K562 (cell line): ENCODE results near the gene ANKRD13A. TPM values are rescaled to one million over a fixed set of nuclear protein-coding genes. Genes with fewer than 3 reads are reported as not detected.
"Not testable (repeated sequence)": the region's sequence is repeated elsewhere in the genome, so short reads cannot be mapped to it uniquely, and the experiment has no call there.

Experiments used
- ATAC-seq: fragments of 200-7000 bp; cut with Tn5 transposase; 3 replicates; pipeline ENCODE4 v1.9.1; 2020; ENCODE audit warnings: moderate library complexity
- BruUV-seq: library from RNA; stranded (reverse); fragments of 400-500 nt; replicated peaks from 2 replicates; lab custom pipeline; 2021; lab: Mats Ljungman, UMichigan
- CTCF ChIA-PET: fragments of 300-600 bp; formaldehyde crosslinking; extraction: SDS; loops from one replicate; lab custom pipeline; 2021; ENCODE audit warnings: low intra/inter-chr PET ratio; lab: Yijun Ruan, JAX
- POLR2A ChIA-PET: fragments of 300-600, 350-650 bp; sonication (Branson Sonifier 250); formaldehyde crosslinking; extraction: SDS; loops from one replicate; lab custom pipeline; 2021; ENCODE audit warnings: antibody characterized with exemption, inconsistent platforms; lab: Yijun Ruan, JAX
- DNase-seq, 4 experiments: peaks; one replicate each; pipeline versions ENCODE4 v3.0.0 to v3.0.0-alpha.2; 2011 to 2018; ENCODE audit warnings: low spot score in 3 of 4, mixed read lengths in 3 of 4; ENCODE audit errors: extremely low read depth in 1 of 4
- FAIRE-seq: peaks from 2 replicates; lab custom pipeline; 2011; peaks lifted over from hg19 to GRCh38; lab: Jason Lieb, UNC
- H2AFZ ChIP-seq: 2 replicates; pipeline ENCODE4 v1.6.0; 2011; ENCODE audit warnings: low read depth, low read length, control low read depth, inconsistent platforms
- H3K27ac ChIP-seq: fragments of 200-600 bp; 3 replicates; pipeline ENCODE4 v1.8.0; 2011; ENCODE audit warnings: low read depth, mild to moderate bottlenecking, control low read depth, inconsistent platforms, low read length, moderate library complexity, mixed read lengths; ENCODE audit errors: extremely low read depth
- H3K27me3 ChIP-seq, 2 experiments: fragments of 300-600 bp in 1 of 2; 2 replicates in 1 of 2; 3 replicates in 1 of 2; pipeline versions ENCODE4 v1.6.0 to v1.8.0; 2011; ENCODE audit warnings: inconsistent platforms in 2 of 2, low read length in 2 of 2, mild to moderate bottlenecking in 1 of 2, mixed read lengths in 1 of 2, moderate library complexity in 1 of 2; ENCODE audit not compliant: control insufficient read depth in 2 of 2, insufficient read depth in 2 of 2
- H3K36me3 ChIP-seq: fragments of 300-600 bp; 3 replicates; pipeline ENCODE4 v1.8.0; 2011; ENCODE audit warnings: mild to moderate bottlenecking, low read length, inconsistent platforms; ENCODE audit not compliant: control insufficient read depth, insufficient read depth
- H3K4me1 ChIP-seq, 2 experiments: fragments of 200-600 bp in 1 of 2; replicated peaks in 1 of 2; 2 replicates in 1 of 2; 3 replicates in 1 of 2; pipeline versions ENCODE4 v1.5.1 to v1.8.0; 2011; ENCODE audit warnings: inconsistent platforms in 2 of 2, low read length in 2 of 2, mild to moderate bottlenecking in 1 of 2, mixed read lengths in 1 of 2, moderate library complexity in 1 of 2; ENCODE audit not compliant: control insufficient read depth in 2 of 2, insufficient read depth in 2 of 2
- H3K4me2 ChIP-seq: 2 replicates; pipeline ENCODE4 v1.6.1; 2011; ENCODE audit warnings: low read length, control low read depth, inconsistent platforms, mixed read lengths; ENCODE audit not compliant: insufficient read depth
- H3K4me3 ChIP-seq: fragments of 200-600 bp; sonication (generic), shearing (Covaris generic); 2 replicates; pipeline ENCODE4 v1.5.1; 2016; ENCODE audit warnings: control low read depth, inconsistent platforms
- H3K79me2 ChIP-seq: fragments of 200-600 bp; 3 replicates; pipeline ENCODE4 v1.8.0; 2011; ENCODE audit warnings: low read length, inconsistent platforms; ENCODE audit not compliant: control insufficient read depth, insufficient read depth
- H3K9ac ChIP-seq, 2 experiments: 2 replicates each; pipeline versions ENCODE4 v1.6.0 to v1.6.1; 2011; ENCODE audit warnings: low read depth in 2 of 2, low read length in 2 of 2, control low read depth in 1 of 2, inconsistent platforms in 1 of 2, mild to moderate bottlenecking in 1 of 2, mixed read lengths in 1 of 2; ENCODE audit not compliant: insufficient read depth in 1 of 2
- H3K9me1 ChIP-seq: one replicate; pipeline ENCODE4 v1.6.0; 2011; ENCODE audit warnings: inconsistent platforms, mild to moderate bottlenecking, low read length, moderate library complexity; ENCODE audit not compliant: control insufficient read depth, insufficient read depth
- H3K9me3 ChIP-seq: replicated peaks from 2 replicates; pipeline ENCODE4 v1.5.1; 2011; ENCODE audit warnings: low read depth, low read length, inconsistent platforms; ENCODE audit not compliant: control insufficient read depth, insufficient read depth
- H4K20me1 ChIP-seq: replicated peaks from 2 replicates; pipeline ENCODE4 v1.6.1; 2011; ENCODE audit warnings: low read length, inconsistent platforms, mixed read lengths; ENCODE audit not compliant: control insufficient read depth, insufficient read depth
- OTX1 ChIP-seq: fragments of 450-650 bp; formaldehyde crosslinking; IDR thresholded peaks from 2 replicates; pipeline ENCODE4 v1.4.0; 2022; ENCODE audit warnings: mild to moderate bottlenecking
- SRSF3 ChIP-seq: fragments of 200-400 bp; formaldehyde crosslinking; IDR thresholded peaks from 2 replicates; pipeline ENCODE4 v1.6.1; 2016; ENCODE audit warnings: mild to moderate bottlenecking, low read length, moderate library complexity; ENCODE audit not compliant: insufficient read depth
- ZNF512 ChIP-seq: IDR thresholded peaks from 2 replicates; pipeline ENCODE4 v1.6.1; 2016; ENCODE audit warnings: missing genetic modification characterization, missing compliant biosample characterization
- WGBS: fragments of 100-300 bp; shearing (Covaris generic); methylation state at CpG from one replicate; pipeline ENCODE4 v1.1.6; 2016; ENCODE audit warnings: low coverage, mixed read lengths; ENCODE audit not compliant: insufficient coverage; ENCODE audit errors: missing lambda C conversion rate; 5-methylcytosine and 5-hydroxymethylcytosine counted together
- in situ Hi-C: fragments of 300-500 bp; cut with MboI; formaldehyde crosslinking; loops from 4 replicates; pipeline ENCODE4 v1.15.0; 2018; ENCODE audit warnings: inconsistent platforms, mixed read lengths
- intact Hi-C: fragments of 100-400 bp; cut with micrococcal nuclease; formaldehyde crosslinking; loops from 2 replicates; pipeline ENCODE4 v1.14.2; 2022
- polyA plus RNA-seq, 8 experiments: library from polyadenylated mRNA; depleted of rRNA in 4 of 8; stranded (reverse) in 5 of 8; unstranded in 3 of 8; fragments of >200 nt; fragmentation: Nextera tagmentation in 2 of 8; fragmentation: Illumina TruSeq in 1 of 8; extraction: Ambion mirVana in 2 of 8; extraction: Trizol in 1 of 8; gene quantifications; 2 replicates each; pipeline versions ENCODE4 v1.2.1 to v1.2.3, GENCODE V29; 2011 to 2014; ENCODE audit warnings: inconsistent platforms in 1 of 8, missing spikeins in 1 of 8
- total RNA-seq, 7 experiments: library from RNA; depleted of rRNA in 6 of 7; stranded (reverse); fragments of >200 nt in 6 of 7; fragmentation: Illumina TruSeq in 2 of 7; extraction: Trizol in 2 of 7; gene quantifications; 2 replicates each; pipeline versions ENCODE4 v1.2.1 to v1.2.3, GENCODE V29; 2011 to 2021; ENCODE audit warnings: low replicate concordance in 1 of 7
- TF ChIP-seq, protein P1 (sequence below): fragments of 450-650 bp; IDR thresholded peaks from 2 replicates; pipeline ENCODE4 v1.7.0; 2016; ENCODE audit warnings: borderline replicate concordance

ANKRD13A gene
- total and polyA plus RNA-seq, 9 of the 15 experiments (the other 6 are each of a cell fraction or from before 2014, with no cell fraction given): 5.0 to 55.0 (median 41.5) TPM

DNA sequence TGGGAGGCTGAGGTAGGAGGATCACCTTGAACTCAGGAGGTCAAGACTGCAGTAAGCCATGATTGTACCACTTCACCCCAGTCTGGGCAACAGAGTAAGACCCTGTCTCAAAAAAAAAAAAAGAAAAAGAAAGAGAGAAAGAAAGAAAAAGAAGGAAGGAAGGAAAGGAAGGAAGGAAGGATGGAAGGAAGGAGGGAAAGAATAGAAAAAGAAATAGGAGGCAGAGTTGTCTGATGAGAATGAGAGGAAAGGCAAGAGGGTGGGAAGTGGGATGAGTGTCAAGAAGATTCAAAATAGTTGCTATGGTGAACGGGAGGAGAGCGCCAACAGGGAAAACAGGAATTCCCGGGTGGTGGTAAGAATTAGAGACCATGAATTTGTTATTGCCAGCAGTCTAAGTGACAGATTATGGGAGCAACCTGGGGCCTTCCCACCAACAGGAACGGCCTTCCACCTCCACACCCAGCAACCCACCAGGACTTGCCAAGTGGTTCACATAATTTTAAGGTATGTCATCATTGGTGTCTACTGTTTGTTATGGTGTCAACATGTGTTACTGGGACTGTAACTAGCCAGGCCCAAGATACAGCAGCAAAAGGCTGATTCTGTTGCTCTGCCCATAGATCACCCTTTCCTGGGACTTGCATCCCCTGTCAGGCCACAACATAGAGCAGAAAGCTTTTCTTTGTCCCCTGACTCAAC lies 85.2 kb downstream of the ANKRD13A start:
- Histone ChIP-seq H3K9ac (no peak overlapping the region), H3K9me1 (no peaks in the 10 kb centered on the region), H3K79me2 (no peaks in the 10 kb centered on the region), H3K27me3 (no peaks in the 10 kb centered on the region), H3K27ac (no peak overlapping the region), H3K9me3 (no peaks in the 10 kb centered on the region; the same call in 1 of the 2 replicates), H2AFZ (peak overlapping the region; percentile 17)
- no peak for FAIRE-seq
- no peak for ATAC-seq
- DNase-seq: no peak
- CTCF ChIA-PET: no interaction called here
- POLR2A ChIA-PET: interaction anchor here (0.7 kb wide), 1 partner anchor 598 kb away, joined by 3 read pairs; no protein-coding TSS in a partner anchor
- WGBS: 64% methylated on average over 4 of the region's 4 CpGs
- TF ChIP-seq, protein P1, sequence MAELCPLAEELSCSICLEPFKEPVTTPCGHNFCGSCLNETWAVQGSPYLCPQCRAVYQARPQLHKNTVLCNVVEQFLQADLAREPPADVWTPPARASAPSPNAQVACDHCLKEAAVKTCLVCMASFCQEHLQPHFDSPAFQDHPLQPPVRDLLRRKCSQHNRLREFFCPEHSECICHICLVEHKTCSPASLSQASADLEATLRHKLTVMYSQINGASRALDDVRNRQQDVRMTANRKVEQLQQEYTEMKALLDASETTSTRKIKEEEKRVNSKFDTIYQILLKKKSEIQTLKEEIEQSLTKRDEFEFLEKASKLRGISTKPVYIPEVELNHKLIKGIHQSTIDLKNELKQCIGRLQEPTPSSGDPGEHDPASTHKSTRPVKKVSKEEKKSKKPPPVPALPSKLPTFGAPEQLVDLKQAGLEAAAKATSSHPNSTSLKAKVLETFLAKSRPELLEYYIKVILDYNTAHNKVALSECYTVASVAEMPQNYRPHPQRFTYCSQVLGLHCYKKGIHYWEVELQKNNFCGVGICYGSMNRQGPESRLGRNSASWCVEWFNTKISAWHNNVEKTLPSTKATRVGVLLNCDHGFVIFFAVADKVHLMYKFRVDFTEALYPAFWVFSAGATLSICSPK: no peak
- TF ChIP-seq SRSF3 (no peak), OTX1 (CRISPR knock-in tag) (no peak), ZNF512 (tag) (peak; percentile 83)
- TF ChIP-seq, all 486 proteins: peak for 1
- no peak overlapping the region for H3K4me2 ChIP-seq
- no TSS peak for BruUV-seq
- intact Hi-C loops: no loop called here
- no peak overlapping the region for H3K4me3 ChIP-seq
- H3K4me1 ChIP-seq: peaks cover 13 to 37% of the 10 kb centered on the region in 2 experiments
- in situ Hi-C loops: no loop called here
- no peaks in the 10 kb centered on the region for H4K20me1 ChIP-seq
- H3K36me3 ChIP-seq: no peaks in the 10 kb centered on the region

GRCh38 chr12:110088216-110088615 lies 89.0 kb downstream of the ANKRD13A start:
- H3K4me3 ChIP-seq, H3K79me2 ChIP-seq, H3K9ac ChIP-seq, BruUV-seq, H3K27ac ChIP-seq, in situ Hi-C loops, CTCF ChIA-PET, H2AFZ ChIP-seq, FAIRE-seq, H3K27me3 ChIP-seq, ATAC-seq, H4K20me1 ChIP-seq, H3K9me1 ChIP-seq, DNase-seq, H3K9me3 ChIP-seq, intact Hi-C loops, H3K36me3 ChIP-seq, H3K4me2 ChIP-seq: not testable (repeated sequence)
- WGBS: 79% methylated on average over 6 of the region's 6 CpGs
- peaks cover 5 to 26% of the 10 kb centered on the region in 2 experiments; a peak in 4 of 5 replicates for H3K4me1 ChIP-seq
- POLR2A ChIA-PET: interaction anchor here (0.6 to 0.8 kb wide), 4 partner anchors 14 to 304 kb away, joined by 3 to 4 read pairs (median 3); no protein-coding TSS in a partner anchor
